Activated T-cell treated with anti-CD3 and anti-CD28 coated beads for 48 hours (primary cell): Measurements from ENCODE around the gene SAA2.
"Not testable (repeated sequence)": the region's sequence is repeated elsewhere in the genome, so short reads cannot be mapped to it uniquely, and the experiment has no call there.

ENCODE experiments used
- DNase-seq: peaks from one replicate; pipeline ENCODE4 v3.0.0-alpha.2; 2020; ENCODE audit warnings: low read depth

Gene SAA2

DNA sequence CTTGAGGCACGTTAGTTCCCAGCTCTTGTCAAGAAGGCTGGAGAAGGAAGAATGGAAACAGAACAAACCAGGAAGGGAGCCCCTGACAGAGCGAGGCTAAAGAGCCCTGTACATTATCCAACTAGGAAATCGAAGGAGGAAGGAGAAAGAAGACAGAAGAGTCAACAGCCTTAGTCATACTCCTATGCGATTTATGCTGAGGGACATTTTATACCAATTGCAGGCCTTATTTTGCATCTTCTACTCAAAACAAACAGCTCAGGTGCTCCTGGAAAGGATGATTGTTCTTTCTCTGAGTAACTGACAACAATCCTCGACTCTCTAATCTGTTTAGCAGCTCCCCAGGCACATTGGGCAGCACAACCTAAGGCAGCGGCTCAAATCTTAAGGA is 1.3 kb downstream of the SAA2 start:
- not testable (repeated sequence) for DNase-seq

- peak; percentile 10 for DNase-seq
Observed at GRCh38 chr11:18246379-18247190, 1.9 kb downstream of the SAA2 start.

DNA sequence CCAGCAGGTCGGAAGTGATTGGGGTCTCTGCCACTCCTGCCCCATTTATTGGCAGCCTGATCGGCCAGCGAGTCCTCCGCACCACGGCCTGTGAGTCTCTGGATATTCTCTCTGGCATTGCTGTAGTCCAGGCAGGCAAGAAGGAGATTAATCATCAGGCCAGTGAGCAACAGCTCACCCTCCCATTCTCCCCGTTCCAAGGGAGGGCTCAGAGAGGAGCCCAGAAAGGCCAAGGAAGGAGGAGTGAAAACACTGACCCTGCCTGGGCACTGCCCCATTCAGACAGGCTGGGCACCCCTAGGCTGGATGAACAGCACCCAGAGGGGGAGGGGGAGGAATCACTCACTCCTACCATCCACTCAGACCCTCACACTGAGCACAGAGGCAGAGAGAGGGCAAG is 3.1 kb downstream of the SAA2 start:
- no peak for DNase-seq

DNA sequence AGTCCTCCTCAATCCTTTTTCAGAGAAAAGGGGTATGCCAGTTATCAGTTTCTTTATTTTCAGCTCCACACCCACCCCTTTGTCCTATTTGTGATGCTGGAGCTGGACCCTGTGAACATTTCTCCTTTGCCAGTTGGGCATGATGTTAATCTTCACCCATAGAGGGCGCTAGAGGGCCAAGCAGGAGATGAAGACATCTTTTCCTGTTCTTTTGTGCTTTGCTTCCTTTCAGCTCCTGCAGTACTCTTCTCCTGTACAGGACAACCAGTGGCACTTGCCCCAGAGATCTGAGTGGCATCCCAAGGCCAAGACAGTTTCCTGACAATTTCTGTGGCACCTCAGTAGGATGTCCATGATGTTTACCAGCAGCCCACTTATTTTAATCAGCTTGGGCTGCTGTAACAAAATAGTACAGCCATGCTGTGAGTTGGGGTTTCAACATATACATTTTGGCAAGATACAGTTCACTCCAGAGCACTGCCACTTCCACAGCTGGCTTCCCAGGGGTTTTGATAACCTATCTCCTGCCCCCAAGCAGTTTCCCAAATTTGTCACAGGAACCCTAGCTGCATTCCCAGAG is 4.6 kb downstream of the SAA2 start:
- peak; percentile 29 for DNase-seq

GRCh38 chr11:18239655-18240054 is 8.8 kb downstream of the SAA2 start:
- no peak for DNase-seq

DNA sequence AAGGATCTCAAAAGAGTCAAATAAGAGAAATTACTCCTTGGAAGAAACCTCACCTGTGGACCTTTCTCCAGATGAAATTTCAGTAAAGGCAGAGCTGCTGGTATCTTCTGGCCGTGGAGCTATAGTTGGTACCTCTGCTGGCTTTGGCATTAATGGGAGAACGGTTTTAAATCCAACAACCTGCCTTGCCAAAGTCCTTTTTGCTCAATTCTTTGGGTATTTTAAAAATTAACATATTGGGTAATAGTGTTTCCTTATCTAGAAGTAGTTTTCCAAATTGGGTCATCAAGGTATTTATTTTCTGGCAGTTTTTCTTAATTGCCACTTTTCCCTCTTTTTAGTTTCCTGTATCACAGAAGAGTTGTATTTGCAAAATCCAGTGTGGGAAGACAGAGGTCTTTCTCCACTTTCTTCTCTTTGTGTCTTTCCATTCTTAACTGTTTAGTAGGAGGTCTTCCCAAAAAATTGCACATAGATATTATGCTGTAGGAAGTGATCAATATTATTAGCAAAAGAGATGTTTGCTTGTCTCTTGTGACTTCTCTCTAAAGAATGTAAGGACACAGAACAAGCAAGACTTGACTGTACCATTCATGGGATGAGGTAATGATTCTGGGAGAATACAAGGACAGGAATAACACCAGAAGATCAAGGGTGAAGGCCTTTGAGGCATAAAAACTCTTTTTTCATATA is 11.7 kb downstream of the SAA2 start, which contains the start of gene SAA4:
Gene SAA4, minus strand, starts transcription at position 139 of the 693 bp plus-strand sequence. CDS start 876 bp downstream, outside the sequence.
- no peak for DNase-seq

DNA sequence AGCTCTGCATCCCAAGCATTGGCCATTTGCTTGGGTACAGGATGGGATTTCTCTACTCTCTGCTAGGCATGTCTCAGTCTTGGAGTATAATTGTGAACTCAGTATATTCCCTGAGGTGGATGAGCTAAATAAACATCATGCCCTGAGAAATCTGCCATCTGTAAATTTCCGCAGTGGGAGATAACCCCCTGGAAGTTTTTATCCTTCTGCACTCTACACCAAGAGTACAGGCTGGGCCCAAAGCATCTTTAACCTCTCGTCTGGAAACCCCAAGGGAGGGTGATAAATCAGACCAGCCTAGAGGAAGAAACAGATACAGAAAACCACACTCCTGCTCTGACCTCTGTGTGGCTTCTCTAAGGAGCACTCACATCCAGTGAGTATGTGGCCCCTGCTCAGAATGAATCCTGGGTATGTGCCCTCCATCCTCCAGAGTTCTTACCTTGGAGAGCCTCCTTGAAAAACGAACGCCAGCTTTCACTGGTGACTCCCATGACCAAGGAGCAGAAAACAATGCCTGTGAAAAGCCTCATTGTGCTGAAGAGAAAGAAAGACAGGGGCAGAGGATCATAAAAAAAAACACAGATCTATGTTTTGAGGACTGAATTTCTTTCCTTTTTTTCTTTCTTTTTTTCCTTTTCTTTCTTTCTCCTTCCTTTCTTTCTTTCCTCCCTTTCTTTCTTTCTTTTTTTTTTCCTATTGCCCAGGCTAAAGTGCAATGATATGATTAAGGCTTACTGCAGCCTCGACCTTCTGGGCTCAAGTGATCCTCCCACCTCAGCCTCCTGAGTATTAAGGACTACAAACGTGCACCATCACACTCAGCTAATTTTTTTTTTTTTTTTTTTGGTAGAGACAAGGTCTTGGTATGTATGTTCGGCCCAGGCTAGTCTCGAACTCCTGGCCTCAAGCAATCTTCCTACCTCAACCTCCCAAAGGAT is 12.8 kb downstream of the SAA2 start:
- no peak for DNase-seq

DNA sequence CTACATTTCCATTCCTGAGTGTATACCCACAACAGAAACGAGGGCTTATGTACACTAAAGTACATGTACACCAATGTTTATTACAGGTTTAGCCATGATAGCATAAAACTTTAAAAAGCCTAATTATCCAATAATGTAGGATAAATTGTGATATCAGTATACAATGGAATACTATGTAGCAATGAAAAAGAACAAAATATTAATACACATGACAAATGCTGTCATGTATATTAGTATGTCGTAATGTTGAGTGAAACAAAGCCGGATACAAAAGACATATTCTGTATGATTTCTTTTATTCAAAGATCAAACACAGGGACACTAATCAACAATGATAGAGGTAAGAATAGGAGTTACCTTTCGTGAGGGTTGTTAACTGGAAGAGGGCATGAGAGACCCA is 14.6 kb downstream of the SAA2 start:
- no peak for DNase-seq

DNA sequence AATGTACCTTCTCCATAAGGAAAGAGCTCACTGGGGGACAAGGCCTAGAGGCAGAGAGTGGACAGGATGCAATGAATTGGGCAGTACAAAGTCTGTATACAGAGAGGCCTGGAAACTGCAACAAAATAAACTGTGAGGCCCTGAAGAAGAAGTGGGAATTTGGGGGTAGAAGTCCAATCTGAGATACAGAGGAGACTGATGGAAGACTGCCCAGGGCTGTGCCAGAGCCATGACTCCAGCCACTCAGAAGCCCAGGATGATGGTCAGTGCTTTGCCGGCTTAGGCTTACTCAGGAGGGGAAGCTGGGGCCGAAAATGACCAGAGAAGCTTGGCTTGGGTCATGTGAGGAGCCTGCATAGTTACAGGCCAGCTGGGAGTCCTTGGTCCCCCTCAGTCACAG is 17.6 kb downstream of the SAA2 start:
- DNase-seq: no peak

DNA sequence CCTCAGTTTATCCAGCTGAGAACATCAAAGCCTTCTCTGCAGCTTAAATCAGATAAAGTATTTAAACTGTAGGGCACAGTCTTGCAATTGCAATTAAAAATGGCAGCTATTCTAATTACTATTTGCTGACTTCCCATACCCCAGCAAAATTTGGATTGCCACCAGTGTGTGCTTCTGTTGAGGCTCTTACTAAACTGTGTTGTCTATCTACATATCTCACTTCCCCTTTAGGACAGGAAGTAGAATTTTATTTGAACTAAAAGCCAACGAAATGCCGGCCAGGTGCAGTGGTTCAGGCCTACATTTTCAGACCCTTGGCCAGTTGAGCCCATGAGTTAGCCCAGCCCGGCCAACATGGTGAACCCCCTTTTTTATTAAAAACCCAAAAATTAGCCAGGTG is 19.0 kb downstream of the SAA2 start:
- DNase-seq: no peak

DNA sequence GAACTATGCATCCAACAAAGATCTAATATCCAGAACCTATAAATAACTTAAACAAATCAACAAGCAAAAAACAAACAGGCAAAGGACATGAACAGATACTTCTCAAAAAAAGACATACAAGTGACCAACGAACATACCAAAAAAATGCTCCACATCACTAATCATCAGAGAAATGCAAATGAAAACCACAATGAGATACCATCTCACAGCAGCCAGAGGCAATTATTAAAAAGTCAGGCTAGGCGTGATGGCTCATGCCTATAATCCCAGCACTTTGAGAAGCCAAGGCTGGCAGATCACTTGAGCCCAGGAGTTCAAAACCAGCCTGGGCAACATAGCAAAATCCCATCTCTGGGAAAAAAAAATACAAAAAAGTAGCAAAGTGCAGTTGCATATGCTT is 22.6 kb downstream of the SAA2 start:
- DNase-seq: no peak

DNA sequence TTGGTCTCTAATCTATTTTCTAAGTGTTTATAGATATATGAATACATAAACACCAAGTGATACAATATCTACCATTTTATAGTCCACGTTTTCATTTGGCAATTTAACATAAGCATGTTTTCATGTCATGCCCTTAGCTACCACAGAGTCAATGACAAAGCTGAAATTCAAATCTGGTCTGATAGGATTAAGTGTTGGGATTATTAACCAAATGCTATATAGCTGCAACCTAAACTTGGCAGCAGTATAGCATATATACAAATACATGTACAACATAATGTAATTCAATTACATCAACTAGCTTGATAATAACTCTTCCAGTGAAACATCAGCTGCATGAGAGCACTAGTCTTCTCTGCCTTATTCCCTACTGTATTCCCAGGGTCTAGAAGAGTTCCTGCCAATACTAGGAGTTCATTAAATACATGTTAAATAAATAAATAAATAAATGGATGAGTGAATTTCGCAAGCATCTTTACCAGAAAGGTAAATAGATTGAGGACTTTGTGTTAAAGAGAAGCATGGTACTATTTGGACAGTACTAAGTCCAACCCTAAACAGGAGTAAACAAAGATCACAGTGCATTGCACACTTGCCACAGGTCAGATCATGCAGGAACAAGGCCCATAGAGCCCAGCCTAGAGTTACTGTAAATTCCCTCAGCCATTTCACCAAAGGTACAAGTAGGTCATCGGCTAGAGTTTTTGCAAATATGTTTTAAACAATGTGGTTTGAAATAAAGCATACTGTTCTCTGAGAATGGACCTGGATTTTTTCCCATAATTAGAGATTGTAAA is 24.7 kb downstream of the SAA2 start:
- no peak for DNase-seq

GRCh38 chr11:18222814-18223421 is 25.6 kb downstream of the SAA2 start:
- DNase-seq: no peak

- DNase-seq: no peak
Observed at GRCh38 chr11:18221274-18221876, 27.1 kb downstream of the SAA2 start.

- DNase-seq: no peak
Observed at GRCh38 chr11:18209058-18209457, 39.4 kb downstream of the SAA2 start.

- DNase-seq: no peak
Observed at GRCh38 chr11:18204771-18205170, 43.7 kb downstream of the SAA2 start.

- DNase-seq: no peak
Observed at GRCh38 chr11:18204220-18204619, 44.2 kb downstream of the SAA2 start.

GRCh38 chr11:18203723-18204122 is 44.7 kb downstream of the SAA2 start:
- DNase-seq: no peak

DNA sequence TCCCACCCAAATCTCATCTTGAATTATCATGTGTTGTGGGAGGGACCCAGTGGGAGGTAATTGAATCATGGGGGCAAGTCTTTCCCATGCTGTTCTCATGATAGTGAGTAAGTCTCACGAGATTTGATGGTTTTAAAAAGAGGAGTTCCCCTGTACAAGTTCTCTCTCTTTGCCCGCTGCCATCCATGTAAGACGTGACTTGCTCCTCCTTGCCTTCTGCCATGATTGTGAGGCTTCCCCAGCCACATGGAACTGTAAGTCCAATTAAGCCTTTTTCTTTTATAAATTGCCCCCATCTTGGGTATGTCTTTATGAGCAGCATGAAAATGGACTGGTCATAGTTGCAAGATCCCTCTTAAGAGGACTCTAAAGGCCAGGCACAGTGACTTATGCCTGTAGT is 50.7 kb downstream of the SAA2 start:
- DNase-seq: not testable (repeated sequence)

DNA sequence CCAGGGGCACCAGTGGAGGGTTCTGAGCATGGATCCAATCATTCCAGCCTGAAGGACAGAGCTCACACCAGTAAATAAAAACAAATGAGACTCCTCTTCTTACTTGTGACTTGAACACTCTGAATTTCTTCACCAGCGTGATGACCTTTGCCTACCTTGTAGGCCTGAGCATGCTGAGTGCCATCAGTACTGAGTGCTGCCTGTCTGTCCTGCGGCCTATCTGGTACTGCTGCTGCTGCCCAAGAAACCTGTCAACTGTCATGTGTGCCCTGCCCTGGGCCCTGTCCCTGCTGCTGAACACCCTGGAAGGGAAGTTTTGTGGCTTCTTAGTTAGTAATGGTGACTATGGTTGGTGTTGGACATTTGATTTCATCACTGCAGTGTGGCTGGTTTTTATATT is 51.9 kb downstream of the SAA2 start:
- DNase-seq: no peak
